HepG2 (cell line): Measurements from ENCODE around the gene CIAO3. TPM values are rescaled to one million over a fixed set of nuclear protein-coding genes. Genes with fewer than 3 reads are reported as not detected.

Experiments used
- AKNA ChIP-seq: sonication (generic); formaldehyde crosslinking; IDR thresholded peaks from 2 replicates; pipeline ENCODE4 v1.4.0; 2020; ENCODE audit warnings: missing genetic modification reagents, borderline replicate concordance
- ARID5B ChIP-seq: IDR thresholded peaks from 2 replicates; pipeline ENCODE4 v1.4.0; 2020; ENCODE audit warnings: mild to moderate bottlenecking, missing genetic modification reagents
- EP300 ChIP-seq, 3 experiments: sonication (generic) in 1 of 3; formaldehyde crosslinking in 1 of 3; IDR thresholded peaks; 2 replicates each; pipeline versions ENCODE4 v1.5.1 to v1.6.1; 2011 to 2020; ENCODE audit warnings: low read depth in 2 of 3, low read length in 2 of 3, borderline replicate concordance in 1 of 3, improper control_type of control experiment in 1 of 3, mild to moderate bottlenecking in 1 of 3, missing genetic modification reagents in 1 of 3, moderate library complexity in 1 of 3
- NR2C2 ChIP-seq: sonication (generic); formaldehyde crosslinking; IDR thresholded peaks from 2 replicates; pipeline ENCODE4 v1.4.0; 2020; ENCODE audit warnings: missing genetic modification reagents, mild to moderate bottlenecking, moderate library complexity, borderline replicate concordance
- RFX5 ChIP-seq: IDR thresholded peaks from 2 replicates; pipeline ENCODE4 v1.6.1; 2011; ENCODE audit warnings: low read depth, low read length, improper control_type of control experiment
- XBP1 ChIP-seq: sonication (generic); formaldehyde crosslinking; IDR thresholded peaks from 2 replicates; pipeline ENCODE4 v1.5.0; 2020; ENCODE audit warnings: missing genetic modification reagents
- ZNF337 ChIP-seq: sonication (generic); formaldehyde crosslinking; IDR thresholded peaks from 2 replicates; pipeline ENCODE4 v1.5.1; 2020; ENCODE audit warnings: missing genetic modification reagents, low read depth, mild to moderate bottlenecking, borderline replicate concordance
- polyA plus RNA-seq, 8 experiments: library from polyadenylated mRNA; depleted of rRNA in 3 of 8; stranded (reverse) in 7 of 8; unstranded in 1 of 8; fragments of >200 nt; fragmentation: Illumina TruSeq in 4 of 8; extraction: Trizol in 4 of 8; gene quantifications; 2 replicates each; pipeline versions ENCODE4 v1.2.1 to v1.2.3, GENCODE V29; 2011 to 2016; ENCODE audit warnings: low read depth in 4 of 8, missing spikeins in 1 of 8, mixed read lengths in 1 of 8; ENCODE audit not compliant: insufficient read depth in 1 of 8
- total RNA-seq, 5 experiments: library from RNA; depleted of rRNA; stranded (reverse); fragments of >200 nt; fragmentation: Illumina TruSeq; extraction: Trizol; gene quantifications; 2 replicates each; pipeline ENCODE4 v1.2.3, GENCODE V29; 2016; ENCODE audit warnings: low read depth in 1 of 5
- TF ChIP-seq, protein P1 (sequence below): sonication (generic); formaldehyde crosslinking; IDR thresholded peaks from 2 replicates; pipeline ENCODE4 v1.9.0; 2021; ENCODE audit warnings: missing genetic modification reagents, borderline replicate concordance
- TF ChIP-seq, protein P2 (sequence below): IDR thresholded peaks from 2 replicates; pipeline ENCODE4 v1.6.1; 2016; ENCODE audit warnings: control low read depth
- TF ChIP-seq, protein P3 (sequence below): sonication (generic); formaldehyde crosslinking; IDR thresholded peaks from 2 replicates; pipeline ENCODE4 v1.4.0; 2020; ENCODE audit warnings: mild to moderate bottlenecking, missing genetic modification reagents

The CIAO3 gene
- total and polyA plus RNA-seq, 2 of the 13 experiments (the other 11 are each of a cell fraction or from before 2014, with no cell fraction given) = 21.7 to 25.0 TPM

GRCh38 chr16:720990-721764, 19.6 kb downstream of the CIAO3 start, which contains the start of gene ANTKMT (continued):
- TF ChIP-seq ARID5B (CRISPR knock-in tag) (no peak), AKNA (CRISPR knock-in tag) (no peak), XBP1 (no peak), RFX5 (no peak), EP300 (IDR thresholded peaks at IDR 0.05; ENCODE audit: low read depth in 2 of 2, low read length in 2 of 2) (0 out of 4 replicates have a peak, but pooled peaks of 1 of the 2 experiments have one; percentile 15), EP300 (CRISPR knock-in tag; IDR thresholded peaks at IDR 0.05; ENCODE audit: borderline replicate concordance) (no peak), ZNF337 (CRISPR knock-in tag) (peak; percentile 34; the same call in 1 of the 2 replicates), NR2C2 (CRISPR knock-in tag) (peak; percentile 83)
- TF ChIP-seq, protein P1, sequence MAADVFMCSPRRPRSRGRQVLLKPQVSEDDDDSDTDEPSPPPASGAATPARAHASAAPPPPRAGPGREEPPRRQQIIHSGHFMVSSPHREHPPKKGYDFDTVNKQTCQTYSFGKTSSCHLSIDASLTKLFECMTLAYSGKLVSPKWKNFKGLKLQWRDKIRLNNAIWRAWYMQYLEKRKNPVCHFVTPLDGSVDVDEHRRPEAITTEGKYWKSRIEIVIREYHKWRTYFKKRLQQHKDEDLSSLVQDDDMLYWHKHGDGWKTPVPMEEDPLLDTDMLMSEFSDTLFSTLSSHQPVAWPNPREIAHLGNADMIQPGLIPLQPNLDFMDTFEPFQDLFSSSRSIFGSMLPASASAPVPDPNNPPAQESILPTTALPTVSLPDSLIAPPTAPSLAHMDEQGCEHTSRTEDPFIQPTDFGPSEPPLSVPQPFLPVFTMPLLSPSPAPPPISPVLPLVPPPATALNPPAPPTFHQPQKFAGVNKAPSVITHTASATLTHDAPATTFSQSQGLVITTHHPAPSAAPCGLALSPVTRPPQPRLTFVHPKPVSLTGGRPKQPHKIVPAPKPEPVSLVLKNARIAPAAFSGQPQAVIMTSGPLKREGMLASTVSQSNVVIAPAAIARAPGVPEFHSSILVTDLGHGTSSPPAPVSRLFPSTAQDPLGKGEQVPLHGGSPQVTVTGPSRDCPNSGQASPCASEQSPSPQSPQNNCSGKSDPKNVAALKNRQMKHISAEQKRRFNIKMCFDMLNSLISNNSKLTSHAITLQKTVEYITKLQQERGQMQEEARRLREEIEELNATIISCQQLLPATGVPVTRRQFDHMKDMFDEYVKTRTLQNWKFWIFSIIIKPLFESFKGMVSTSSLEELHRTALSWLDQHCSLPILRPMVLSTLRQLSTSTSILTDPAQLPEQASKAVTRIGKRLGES (CRISPR knock-in tag) = no peak
- TF ChIP-seq, protein P2, sequence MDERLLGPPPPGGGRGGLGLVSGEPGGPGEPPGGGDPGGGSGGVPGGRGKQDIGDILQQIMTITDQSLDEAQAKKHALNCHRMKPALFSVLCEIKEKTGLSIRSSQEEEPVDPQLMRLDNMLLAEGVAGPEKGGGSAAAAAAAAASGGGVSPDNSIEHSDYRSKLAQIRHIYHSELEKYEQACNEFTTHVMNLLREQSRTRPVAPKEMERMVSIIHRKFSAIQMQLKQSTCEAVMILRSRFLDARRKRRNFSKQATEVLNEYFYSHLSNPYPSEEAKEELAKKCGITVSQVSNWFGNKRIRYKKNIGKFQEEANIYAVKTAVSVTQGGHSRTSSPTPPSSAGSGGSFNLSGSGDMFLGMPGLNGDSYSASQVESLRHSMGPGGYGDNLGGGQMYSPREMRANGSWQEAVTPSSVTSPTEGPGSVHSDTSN (CRISPR knock-in tag) = no peak
- TF ChIP-seq, protein P3, sequence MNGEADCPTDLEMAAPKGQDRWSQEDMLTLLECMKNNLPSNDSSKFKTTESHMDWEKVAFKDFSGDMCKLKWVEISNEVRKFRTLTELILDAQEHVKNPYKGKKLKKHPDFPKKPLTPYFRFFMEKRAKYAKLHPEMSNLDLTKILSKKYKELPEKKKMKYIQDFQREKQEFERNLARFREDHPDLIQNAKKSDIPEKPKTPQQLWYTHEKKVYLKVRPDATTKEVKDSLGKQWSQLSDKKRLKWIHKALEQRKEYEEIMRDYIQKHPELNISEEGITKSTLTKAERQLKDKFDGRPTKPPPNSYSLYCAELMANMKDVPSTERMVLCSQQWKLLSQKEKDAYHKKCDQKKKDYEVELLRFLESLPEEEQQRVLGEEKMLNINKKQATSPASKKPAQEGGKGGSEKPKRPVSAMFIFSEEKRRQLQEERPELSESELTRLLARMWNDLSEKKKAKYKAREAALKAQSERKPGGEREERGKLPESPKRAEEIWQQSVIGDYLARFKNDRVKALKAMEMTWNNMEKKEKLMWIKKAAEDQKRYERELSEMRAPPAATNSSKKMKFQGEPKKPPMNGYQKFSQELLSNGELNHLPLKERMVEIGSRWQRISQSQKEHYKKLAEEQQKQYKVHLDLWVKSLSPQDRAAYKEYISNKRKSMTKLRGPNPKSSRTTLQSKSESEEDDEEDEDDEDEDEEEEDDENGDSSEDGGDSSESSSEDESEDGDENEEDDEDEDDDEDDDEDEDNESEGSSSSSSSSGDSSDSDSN (CRISPR knock-in tag) = peak; percentile 88; the same call in 1 of the 2 replicates
